Ascending aorta (tissue), 2 donors: ENCODE measurements around the gene GPX3. TPM values are rescaled to one million over a fixed set of nuclear protein-coding genes. Genes with fewer than 3 reads are reported as not detected.

Experiments used
- DNase-seq, 2 donors: peaks; one replicate each; pipeline ENCODE4 v3.0.0-alpha.2; 2019; ENCODE audit warnings: low spot score in 2 of 2
- H3K27ac ChIP-seq, 2 donors: fragments of 200-600 bp; sonication (generic); one replicate each; pipeline ENCODE4 v1.5.1; 2016 to 2017; ENCODE audit warnings: mild to moderate bottlenecking in 1 of 2
- H3K27me3 ChIP-seq: fragments of 200-600 bp; sonication (generic); one replicate; pipeline ENCODE4 v1.5.1; 2017
- H3K36me3 ChIP-seq, 2 donors: fragments of 200-600 bp; sonication (generic); one replicate each; pipeline ENCODE4 v1.5.1; 2016
- H3K4me1 ChIP-seq, 2 donors: fragments of 200-600 bp; sonication (generic); one replicate each; pipeline ENCODE4 v1.5.1; 2016 to 2017; ENCODE audit warnings: mild to moderate bottlenecking in 1 of 2
- H3K4me3 ChIP-seq, 2 donors: fragments of 200-600 bp; sonication (generic); one replicate each; pipeline ENCODE4 v1.5.1; 2016 to 2017; ENCODE audit warnings: mild to moderate bottlenecking in 1 of 2
- H3K9me3 ChIP-seq, 2 donors: fragments of 200-600 bp; sonication (generic); one replicate each; pipeline ENCODE4 v1.5.1; 2016
- CTCF ChIP-seq, 3 experiments: fragments of 200-600 bp in 2 of 3; fragments of 450-650 bp in 1 of 3; sonication (generic) in 2 of 3; IDR thresholded peaks; one replicate each; pipeline ENCODE4 v1.5.1; 2016 to 2019; ENCODE audit warnings: antibody characterized with exemption in 3 of 3, mild to moderate bottlenecking in 1 of 3, moderate library complexity in 1 of 3
- intact Hi-C: fragments of 100-400 bp; cut with DNase I; formaldehyde crosslinking; loops from one replicate; pipeline ENCODE4 v1.15.1; 2023
- total RNA-seq: library from RNA; depleted of rRNA; stranded (reverse); fragments of >200 nt; gene quantifications from one replicate; pipeline ENCODE4 v1.1.0, GENCODE V29; 2016

The GPX3 gene
- total RNA-seq, 1 donor from 2014 or later: 2,056 TPM

DNA sequence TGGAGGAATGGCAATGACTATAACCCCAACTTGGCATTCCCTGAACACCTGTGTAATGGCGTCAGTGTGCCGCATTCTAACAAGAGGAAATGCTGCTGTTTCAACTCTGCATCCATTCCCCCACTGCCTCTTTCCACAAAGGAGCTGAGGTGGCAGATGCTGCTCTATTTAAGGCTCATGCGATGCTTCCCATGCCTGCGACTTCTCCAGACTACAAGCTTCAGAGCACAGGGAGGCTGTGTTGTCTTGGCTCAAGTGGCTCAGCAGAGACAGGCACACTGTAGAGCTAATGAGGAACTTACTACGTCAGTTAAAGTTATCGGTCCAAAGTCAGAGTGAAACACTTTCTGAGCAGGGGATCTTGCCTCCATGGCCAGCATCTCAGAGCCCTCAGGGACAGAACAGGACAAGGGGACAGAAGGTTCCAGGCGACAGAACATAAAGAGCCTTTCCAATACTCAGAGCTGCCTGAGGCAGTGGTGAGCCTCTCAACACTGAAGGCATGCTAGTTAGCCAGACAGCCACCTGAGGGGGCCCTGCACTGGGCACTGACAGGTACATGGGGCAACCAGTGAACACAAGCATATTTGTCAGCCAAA is 38.6 kb downstream of the GPX3 start:
- intact Hi-C loops: loop anchor here (10.0 kb wide), 1 partner anchor 186 kb away; no protein-coding TSS in a partner anchor
- Histone ChIP-seq H3K27me3 (no peaks in the 10 kb centered on the region), H3K27ac (no peak overlapping the region), H3K4me3 (no peak overlapping the region), H3K4me1 (peaks cover 14 to 34% of the 10 kb centered on the region in 2 donors), H3K9me3 (no peaks in the 10 kb centered on the region), H3K36me3 (peaks cover 31 to 71% of the 10 kb centered on the region in 2 donors)
- no peak for TF ChIP-seq CTCF (IDR thresholded peaks at IDR 0.05)
- no peak for DNase-seq

GRCh38 chr5:151060742-151061141 is 40.4 kb downstream of the GPX3 start:
- Histone ChIP-seq H3K36me3 (peaks cover 20 to 53% of the 10 kb centered on the region in 2 donors), H3K4me1 (peaks cover 17 to 44% of the 10 kb centered on the region in 2 donors), H3K27ac (no peak overlapping the region), H3K4me3 (no peak overlapping the region), H3K9me3 (no peaks in the 10 kb centered on the region), H3K27me3 (no peaks in the 10 kb centered on the region)
- no peak for DNase-seq
- no peak for TF ChIP-seq CTCF (IDR thresholded peaks at IDR 0.05)
- intact Hi-C loops: no loop called here

DNA sequence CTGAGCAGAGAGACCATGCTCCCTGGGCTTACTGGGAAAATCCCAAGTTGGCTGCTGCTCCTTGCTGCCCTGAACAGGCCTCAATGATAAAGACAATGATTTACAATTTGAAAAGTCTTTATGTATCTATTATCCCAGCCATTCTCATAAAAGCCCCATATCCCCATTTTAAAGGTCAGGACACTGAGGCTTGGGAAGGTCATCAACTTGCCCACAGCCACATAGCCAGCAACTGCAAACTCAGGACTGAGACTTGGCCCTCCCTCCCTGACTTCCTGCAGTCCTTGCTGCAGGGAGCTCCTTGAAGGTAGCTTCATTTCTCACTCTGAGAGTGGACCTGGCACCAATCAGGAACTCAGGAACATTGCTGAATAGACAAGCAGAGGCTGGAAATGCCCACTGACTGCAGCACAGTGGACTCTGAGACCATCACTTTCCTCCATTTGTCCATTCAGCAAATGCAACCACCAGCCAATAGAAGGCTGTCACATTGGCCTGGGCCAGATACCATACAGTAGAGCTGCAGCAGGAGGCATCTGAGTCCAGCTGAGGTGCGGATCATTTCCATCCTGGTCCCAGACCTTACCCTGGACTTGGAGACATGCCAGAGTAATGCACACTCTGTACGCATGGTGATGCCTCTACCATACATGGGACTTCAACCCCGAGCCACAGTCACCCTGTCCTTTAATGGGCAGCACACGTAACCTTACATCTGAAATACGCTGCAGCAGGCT is 42.2 kb downstream of the GPX3 start:
- DNase-seq: no peak
- Histone ChIP-seq H3K36me3 (peaks cover 20 to 36% of the 10 kb centered on the region in 2 donors), H3K4me1 (peaks cover 17 to 45% of the 10 kb centered on the region in 2 donors), H3K9me3 (no peaks in the 10 kb centered on the region), H3K4me3 (no peak overlapping the region), H3K27me3 (no peaks in the 10 kb centered on the region), H3K27ac (peak overlapping the region in 1 of 2 donors; percentile 60)
- no peak for TF ChIP-seq CTCF (IDR thresholded peaks at IDR 0.05)
- intact Hi-C loops: no loop called here

GRCh38 chr5:151063142-151063989 is 43.0 kb downstream of the GPX3 start:
- peak overlapping the region; percentile 74 to 79 for H3K27ac ChIP-seq

More at GRCh38 chr5:151063142-151063989, 43.0 kb downstream of the GPX3 start:
- H3K9me3 ChIP-seq: no peaks in the 10 kb centered on the region
- intact Hi-C loops: no loop called here
- H3K4me1 ChIP-seq: peaks cover 19 to 48% of the 10 kb centered on the region in 2 donors
- peak overlapping the region; percentile 23 to 33 for H3K4me3 ChIP-seq
- peaks cover 16 to 31% of the 10 kb centered on the region in 2 donors for H3K36me3 ChIP-seq
- DNase-seq: no peak
- no peak for TF ChIP-seq CTCF (IDR thresholded peaks at IDR 0.05)
- H3K27me3 ChIP-seq: no peaks in the 10 kb centered on the region
